Measurements from ENCODE around the gene GAMT.

DNA sequence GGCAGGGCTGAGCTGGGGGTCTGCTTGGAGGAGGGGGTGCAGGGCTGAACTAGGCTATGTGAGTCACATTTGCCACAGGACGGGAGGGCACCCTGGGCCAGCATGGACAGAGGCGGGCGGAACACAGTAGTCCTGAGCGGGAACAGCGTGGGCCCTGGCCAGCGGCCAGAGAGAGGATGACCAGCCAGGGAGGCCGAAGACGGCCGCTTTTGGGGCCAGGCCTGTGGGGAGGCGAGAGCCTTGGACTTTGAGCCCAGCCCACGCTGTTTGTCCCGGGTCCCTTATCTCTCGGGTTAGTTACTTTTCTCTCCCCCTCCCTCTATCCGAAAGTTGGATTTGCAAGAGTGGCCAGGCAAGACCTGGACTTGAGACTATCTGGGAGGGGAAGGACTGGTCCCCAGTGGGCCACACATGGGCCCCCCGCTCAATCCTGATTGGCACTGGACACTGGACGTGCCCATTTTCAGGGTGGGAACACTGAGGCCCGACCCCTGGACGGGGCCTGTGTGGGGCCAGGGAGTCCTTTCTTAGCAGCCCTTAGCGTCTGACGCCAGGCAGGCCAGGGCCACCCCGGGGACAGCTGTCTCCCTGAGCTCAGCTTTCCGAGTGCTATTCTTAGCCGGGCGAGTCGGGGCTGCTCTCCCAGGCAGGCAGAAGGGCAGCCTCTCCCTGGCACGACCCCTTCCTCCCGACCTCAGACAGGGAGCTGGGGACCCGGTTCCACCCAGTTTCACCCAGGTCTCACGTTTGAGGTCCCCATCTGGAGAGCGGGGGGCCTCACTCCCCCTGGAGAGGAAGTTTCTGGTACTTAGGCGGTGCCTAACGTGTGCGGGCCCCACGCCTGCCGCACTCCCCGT is 833 bp downstream of the GAMT start:
- TF ChIP-seq, protein P1, sequence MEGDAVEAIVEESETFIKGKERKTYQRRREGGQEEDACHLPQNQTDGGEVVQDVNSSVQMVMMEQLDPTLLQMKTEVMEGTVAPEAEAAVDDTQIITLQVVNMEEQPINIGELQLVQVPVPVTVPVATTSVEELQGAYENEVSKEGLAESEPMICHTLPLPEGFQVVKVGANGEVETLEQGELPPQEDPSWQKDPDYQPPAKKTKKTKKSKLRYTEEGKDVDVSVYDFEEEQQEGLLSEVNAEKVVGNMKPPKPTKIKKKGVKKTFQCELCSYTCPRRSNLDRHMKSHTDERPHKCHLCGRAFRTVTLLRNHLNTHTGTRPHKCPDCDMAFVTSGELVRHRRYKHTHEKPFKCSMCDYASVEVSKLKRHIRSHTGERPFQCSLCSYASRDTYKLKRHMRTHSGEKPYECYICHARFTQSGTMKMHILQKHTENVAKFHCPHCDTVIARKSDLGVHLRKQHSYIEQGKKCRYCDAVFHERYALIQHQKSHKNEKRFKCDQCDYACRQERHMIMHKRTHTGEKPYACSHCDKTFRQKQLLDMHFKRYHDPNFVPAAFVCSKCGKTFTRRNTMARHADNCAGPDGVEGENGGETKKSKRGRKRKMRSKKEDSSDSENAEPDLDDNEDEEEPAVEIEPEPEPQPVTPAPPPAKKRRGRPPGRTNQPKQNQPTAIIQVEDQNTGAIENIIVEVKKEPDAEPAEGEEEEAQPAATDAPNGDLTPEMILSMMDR (IDR thresholded peaks at IDR 0.05; ENCODE audit: low read depth, low read length), result no peak
- TF ChIP-seq, protein P2, sequence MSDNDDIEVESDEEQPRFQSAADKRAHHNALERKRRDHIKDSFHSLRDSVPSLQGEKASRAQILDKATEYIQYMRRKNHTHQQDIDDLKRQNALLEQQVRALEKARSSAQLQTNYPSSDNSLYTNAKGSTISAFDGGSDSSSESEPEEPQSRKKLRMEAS (IDR thresholded peaks at IDR 0.05; ENCODE audit: low read depth, low read length), result no peak
- TF ChIP-seq POLR2A (IDR thresholded peaks at IDR 0.05; ENCODE audit: extremely low read depth, insufficient read length), result no peak

Measured in NB4 (cell line).